DOHH2 (cell line): Measurements from ENCODE around the gene TBX6.

Experiments
- CTCF ChIP-seq: fragments of 200-600 bp; sonication (generic); IDR thresholded peaks from one replicate; pipeline ENCODE4 v1.5.1; 2014; ENCODE audit warnings: antibody characterized with exemption, mild to moderate bottlenecking, low read depth, low read length; ENCODE audit not compliant: poor library complexity, severe bottlenecking
- EZH2phosphoT487 ChIP-seq: fragments of 200-600 bp; sonication (generic); IDR thresholded peaks from 2 replicates; pipeline ENCODE4 v1.6.1; 2017; ENCODE audit warnings: borderline replicate concordance, mild to moderate bottlenecking, antibody characterized with exemption, low read length, moderate library complexity, mixed read lengths

- TF ChIP-seq CTCF, result no peak
- no peak for TF ChIP-seq EZH2phosphoT487
Measured at GRCh38 chr16:30068333-30068732, 23.4 kb downstream of the TBX6 start.
